ENCODE data around the gene ASB7. TPM values are rescaled to one million over a fixed set of nuclear protein-coding genes. Genes with fewer than 3 reads are reported as not detected.

ASB7 gene
- total RNA-seq, 1 donor from 2014 or later: 10.8 TPM

- TF ChIP-seq CTCF (IDR thresholded peaks at IDR 0.05): no peak
- Mint-ChIP-seq H3K4me1 (ENCODE audit: low read depth) (no peaks in the 10 kb centered on the region), H3K27ac (ENCODE audit: unreplicated experiment) (no peak overlapping the region), H3K36me3 (ENCODE audit: low read depth) (no peaks in the 10 kb centered on the region), H3K9me3 (ENCODE audit: low read depth) (peaks cover 17% of the 10 kb centered on the region), H3K4me3 (ENCODE audit: unreplicated experiment) (no peak overlapping the region), H3K27me3 (ENCODE audit: low read depth) (no peaks in the 10 kb centered on the region)
- no peak for DNase-seq (ENCODE audit: low spot score)
Observed at GRCh38 chr15:100695048-100695447, 92.7 kb downstream of the ASB7 start.

- H3K36me3 Mint-ChIP-seq (ENCODE audit: low read depth): no peaks in the 10 kb centered on the region
- no peak overlapping the region for H3K27ac Mint-ChIP-seq (ENCODE audit: unreplicated experiment)
- H3K4me3 Mint-ChIP-seq (ENCODE audit: unreplicated experiment): no peak overlapping the region
- H3K9me3 Mint-ChIP-seq (ENCODE audit: low read depth): peaks cover 17% of the 10 kb centered on the region
- no peak for DNase-seq (ENCODE audit: low spot score)
- no peaks in the 10 kb centered on the region for H3K4me1 Mint-ChIP-seq (ENCODE audit: low read depth)
- no peaks in the 10 kb centered on the region for H3K27me3 Mint-ChIP-seq (ENCODE audit: low read depth)
- no peak for TF ChIP-seq CTCF (IDR thresholded peaks at IDR 0.05)
Observed at GRCh38 chr15:100696452-100696851, 94.1 kb downstream of the ASB7 start.

Other genes with a start within 250 kb of the ASB7 start
- gene CERS3, start 73.6 kb upstream of the ASB7 start, total RNA-seq: not detected in 3 replicates
- 7.2 to 15.7 TPM (median 9.3 TPM) in 3 replicates for gene LINS1, start 405 bp upstream of the ASB7 start, total RNA-seq